ENCODE measurements around the gene KCNS1.

KCNS1 gene

GRCh38 chr20:45044601-45045000 lies 56.3 kb downstream of the KCNS1 start:
- TF ChIP-seq CTCF (IDR thresholded peaks at IDR 0.05; ENCODE audit: low read length, missing control alignments) = no peak
- H3K4me3 ChIP-seq (replicated peaks; ENCODE audit: low read depth, low read length) = no peak overlapping the region
- no peak for DNase-seq (ENCODE audit: low read depth)

DNA sequence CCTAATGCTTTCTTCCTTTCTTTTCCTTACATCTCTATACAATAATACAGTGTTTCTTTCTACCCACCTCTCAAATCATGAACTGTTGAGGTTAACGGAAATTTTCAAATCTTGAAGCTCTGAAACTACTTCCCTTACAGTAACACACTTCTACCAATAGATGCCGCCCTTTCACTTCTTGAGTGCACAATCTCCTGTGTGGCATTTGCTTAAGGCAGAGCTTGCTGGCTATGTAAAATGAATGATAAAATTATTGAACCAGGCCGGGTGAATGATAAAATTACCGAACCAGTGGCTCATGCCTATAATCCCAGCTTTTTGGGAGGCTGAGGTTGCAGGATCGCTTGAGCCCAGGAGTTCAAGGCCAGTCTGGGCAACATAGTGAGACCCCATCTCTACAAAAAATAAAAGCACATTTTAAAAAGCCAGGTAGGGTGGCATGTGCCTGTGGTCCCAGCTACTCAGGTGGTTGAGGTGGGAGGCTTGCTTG lies 56.8 kb downstream of the KCNS1 start:
- H3K4me3 ChIP-seq (replicated peaks; ENCODE audit: low read depth, low read length) = no peak overlapping the region
- peak; percentile 89 for DNase-seq (ENCODE audit: low read depth)
- peak; percentile 92 for TF ChIP-seq CTCF (IDR thresholded peaks at IDR 0.05; ENCODE audit: low read length, missing control alignments)

- TF ChIP-seq CTCF (IDR thresholded peaks at IDR 0.05; ENCODE audit: low read length, missing control alignments) = no peak
- DNase-seq (ENCODE audit: low read depth) = no peak
- no peak overlapping the region for H3K4me3 ChIP-seq (replicated peaks; ENCODE audit: low read depth, low read length)
These were observed 57.9 kb downstream of the KCNS1 start for GRCh38 chr20:45042978-45043377.

Data from fibroblast of pulmonary artery (primary cell).